Osteoblast (primary cell): ENCODE measurements around the gene TSPAN15. TPM values are rescaled to one million over a fixed set of nuclear protein-coding genes. Genes with fewer than 3 reads are reported as not detected.
A peak's percentile ranks its signal among the peaks of the same experiment; 100 is the strongest.

Experiments
- DNase-seq: peaks from one replicate; pipeline ENCODE4 v3.0.0; 2011; ENCODE audit warnings: low spot score, mixed read lengths; ENCODE audit not compliant: insufficient read length; ENCODE audit errors: missing footprints
- H2AFZ ChIP-seq: 2 replicates; pipeline ENCODE4 v1.6.0; 2011; ENCODE audit warnings: mild to moderate bottlenecking, low read length
- H3K27ac ChIP-seq: 2 replicates; pipeline ENCODE4 v1.5.1; 2011; ENCODE audit warnings: mild to moderate bottlenecking, low read depth, low read length, moderate library complexity
- H3K27me3 ChIP-seq: 2 replicates; pipeline ENCODE4 v1.6.0; 2012; ENCODE audit warnings: mild to moderate bottlenecking, control low read depth, inconsistent platforms, low read length, moderate library complexity; ENCODE audit not compliant: insufficient read depth
- H3K36me3 ChIP-seq: 2 replicates; pipeline ENCODE4 v1.5.1; 2011; ENCODE audit warnings: mild to moderate bottlenecking, low read length, control low read depth, moderate library complexity; ENCODE audit not compliant: insufficient read depth
- H3K4me1 ChIP-seq: 2 replicates; pipeline ENCODE4 v1.5.1; 2011; ENCODE audit warnings: mild to moderate bottlenecking, low read length, control low read depth, moderate library complexity; ENCODE audit not compliant: insufficient read depth
- H3K4me2 ChIP-seq: 2 replicates; pipeline ENCODE4 v1.6.0; 2011; ENCODE audit warnings: mild to moderate bottlenecking, low read length; ENCODE audit not compliant: insufficient read depth
- H3K4me3 ChIP-seq: fragments of 200-600 bp; sonication (generic); 3 replicates; pipeline ENCODE4 v1.5.1; 2012; ENCODE audit warnings: mild to moderate bottlenecking, low read length, inconsistent platforms; ENCODE audit not compliant: insufficient read depth
- H3K79me2 ChIP-seq: 2 replicates; pipeline ENCODE4 v1.6.0; 2012; ENCODE audit warnings: mild to moderate bottlenecking, low read length, control low read depth, inconsistent platforms; ENCODE audit not compliant: insufficient read depth
- H3K9me3 ChIP-seq: 2 replicates; pipeline ENCODE4 v1.5.1; 2011; ENCODE audit warnings: low read depth, low read length, control low read depth
- H4K20me1 ChIP-seq: 2 replicates; pipeline ENCODE4 v1.6.0; 2012; ENCODE audit warnings: mild to moderate bottlenecking, low read length, control low read depth; ENCODE audit not compliant: insufficient read depth
- CTCF ChIP-seq: IDR thresholded peaks from 2 replicates; pipeline ENCODE4 v1.5.1; 2011; ENCODE audit warnings: mild to moderate bottlenecking, low read depth, low read length, moderate library complexity; ENCODE audit errors: extremely low read depth
- total RNA-seq: library from RNA; depleted of rRNA; stranded (reverse); fragments of >200 nt; gene quantifications from 2 replicates; pipeline ENCODE4 v1.2.3, GENCODE V29; 2012

Gene TSPAN15
- total RNA-seq, 1 donor = 0.72 TPM

- peaks cover 4% of the 10 kb centered on the region for H3K4me1 ChIP-seq
- no peaks in the 10 kb centered on the region for H4K20me1 ChIP-seq
- H3K4me2 ChIP-seq = no peak overlapping the region
- no peak for DNase-seq
- TF ChIP-seq CTCF = no peak
- H3K9me3 ChIP-seq = no peaks in the 10 kb centered on the region
- H3K79me2 ChIP-seq = no peaks in the 10 kb centered on the region
- no peaks in the 10 kb centered on the region for H3K27me3 ChIP-seq
- H3K4me3 ChIP-seq = no peak overlapping the region
- H3K36me3 ChIP-seq = no peaks in the 10 kb centered on the region
- H3K27ac ChIP-seq = no peak overlapping the region
- H2AFZ ChIP-seq = no peak overlapping the region
These were observed 44.4 kb downstream of the TSPAN15 start for GRCh38 chr10:69495666-69496065.

GRCh38 chr10:69496352-69497230, 45.3 kb downstream of the TSPAN15 start:
- Histone ChIP-seq H3K27me3 (no peaks in the 10 kb centered on the region), H3K9me3 (no peaks in the 10 kb centered on the region), H3K4me3 (no peak overlapping the region), H3K27ac (no peak overlapping the region), H3K4me2 (no peak overlapping the region), H2AFZ (no peak overlapping the region), H4K20me1 (no peaks in the 10 kb centered on the region), H3K79me2 (no peaks in the 10 kb centered on the region), H3K36me3 (no peaks in the 10 kb centered on the region), H3K4me1 (peaks cover 4% of the 10 kb centered on the region)
- no peak for TF ChIP-seq CTCF
- DNase-seq = peak; percentile 65

GRCh38 chr10:69497231-69497561, 45.9 kb downstream of the TSPAN15 start:
- no peak for DNase-seq
- H3K27me3 ChIP-seq = peaks cover 2% of the 10 kb centered on the region
- no peaks in the 10 kb centered on the region for H3K79me2 ChIP-seq
- H2AFZ ChIP-seq = no peak overlapping the region
- H4K20me1 ChIP-seq = no peaks in the 10 kb centered on the region
- no peak overlapping the region for H3K27ac ChIP-seq
- no peak overlapping the region for H3K4me2 ChIP-seq
- no peak for TF ChIP-seq CTCF
- H3K4me3 ChIP-seq = no peak overlapping the region
- no peaks in the 10 kb centered on the region for H3K9me3 ChIP-seq
- H3K36me3 ChIP-seq = no peaks in the 10 kb centered on the region
- peaks cover 4% of the 10 kb centered on the region for H3K4me1 ChIP-seq

GRCh38 chr10:69497611-69498390, 46.5 kb downstream of the TSPAN15 start:
- Histone ChIP-seq H3K4me2 (no peak overlapping the region), H3K9me3 (no peaks in the 10 kb centered on the region), H2AFZ (no peak overlapping the region), H3K36me3 (no peaks in the 10 kb centered on the region), H4K20me1 (no peaks in the 10 kb centered on the region), H3K27me3 (peaks cover 2% of the 10 kb centered on the region), H3K27ac (no peak overlapping the region), H3K4me1 (peaks cover 4% of the 10 kb centered on the region), H3K4me3 (no peak overlapping the region), H3K79me2 (no peaks in the 10 kb centered on the region)
- peak; percentile 75 for DNase-seq
- no peak for TF ChIP-seq CTCF
